ENCODE data around the gene C1orf87.

GRCh38 chr1:60035921-60036320 lies 37.6 kb downstream of the C1orf87 start:
- TF ChIP-seq EZH2 (IDR thresholded peaks at IDR 0.05) (no peak), POLR2AphosphoS5 (IDR thresholded peaks at IDR 0.05; ENCODE audit: borderline replicate concordance, low read depth, low read length) (no peak)

All from SK-N-MC (cell line).